ENCODE measurements around the gene PTCD1.

GRCh38 chr7:99368750-99369389, 69.7 kb downstream of the PTCD1 start:
- TF ChIP-seq CTCF (IDR thresholded peaks at IDR 0.05) (no peak), USF1 (CRISPR knock-in tag; IDR thresholded peaks at IDR 0.05) (no peak), IRF1 (CRISPR knock-in tag; IDR thresholded peaks at IDR 0.05) (no peak), ARID4B (CRISPR knock-in tag; IDR thresholded peaks at IDR 0.05; ENCODE audit: borderline replicate concordance) (no peak), SOX15 (CRISPR knock-in tag; IDR thresholded peaks at IDR 0.05) (no peak), NFE2L1 (CRISPR knock-in tag; IDR thresholded peaks at IDR 0.05) (no peak), PRRX2 (CRISPR knock-in tag; IDR thresholded peaks at IDR 0.05) (no peak), NR3C1 (CRISPR knock-in tag; conservative IDR thresholded peaks at IDR 0.05; ENCODE audit: low read depth) (no peak), ESRRA (CRISPR knock-in tag; IDR thresholded peaks at IDR 0.05; ENCODE audit: borderline replicate concordance) (no peak), NFYB (CRISPR knock-in tag; conservative IDR thresholded peaks at IDR 0.05; ENCODE audit: low read depth) (no peak), CBFB (CRISPR knock-in tag; IDR thresholded peaks at IDR 0.05; ENCODE audit: low read depth) (no peak), TEAD4 (CRISPR knock-in tag; IDR thresholded peaks at IDR 0.05) (no peak), CREB1 (CRISPR knock-in tag; IDR thresholded peaks at IDR 0.05) (no peak), SP1 (CRISPR knock-in tag; conservative IDR thresholded peaks at IDR 0.05) (no peak)

Measured in WTC11 (cell line).